SH-SY5Y (cell line): Measurements from ENCODE around the gene ACBD3.

Source experiments
- GATA2 ChIP-seq: IDR thresholded peaks from 2 replicates; pipeline ENCODE4 v1.6.1; 2011; ENCODE audit warnings: mild to moderate bottlenecking, low read depth, low read length
- GATA3 ChIP-seq: IDR thresholded peaks from 2 replicates; pipeline ENCODE4 v1.6.1; 2011; ENCODE audit warnings: low read depth, mild to moderate bottlenecking, low read length, moderate library complexity

The ACBD3 gene

GRCh38 chr1:226133504-226134123, 52.9 kb downstream of the ACBD3 start:
- TF ChIP-seq GATA2, result no peak
- TF ChIP-seq GATA3, result no peak

GRCh38 chr1:226132728-226133503, 53.6 kb downstream of the ACBD3 start:
- TF ChIP-seq GATA2 (no peak), GATA3 (no peak)

GRCh38 chr1:226131639-226132038, 54.9 kb downstream of the ACBD3 start:
- TF ChIP-seq GATA3 (no peak), GATA2 (no peak)

- TF ChIP-seq GATA2 (no peak), GATA3 (no peak)
Measured at GRCh38 chr1:226129230-226129629, 57.3 kb downstream of the ACBD3 start.

GRCh38 chr1:226128487-226129075, 58.0 kb downstream of the ACBD3 start:
- TF ChIP-seq GATA2 (no peak), GATA3 (no peak)

GRCh38 chr1:226126824-226127569, 59.5 kb downstream of the ACBD3 start:
- no peak for TF ChIP-seq GATA2
- no peak for TF ChIP-seq GATA3

GRCh38 chr1:226125831-226126230, 60.7 kb downstream of the ACBD3 start:
- TF ChIP-seq GATA3 (no peak), GATA2 (no peak)

- no peak for TF ChIP-seq GATA2
- TF ChIP-seq GATA3, result no peak
Measured at GRCh38 chr1:226125097-226125630, 61.4 kb downstream of the ACBD3 start.

GRCh38 chr1:226123591-226124471, 62.7 kb downstream of the ACBD3 start:
- TF ChIP-seq GATA3 (no peak), GATA2 (no peak)

GRCh38 chr1:226123212-226123560, 63.4 kb downstream of the ACBD3 start:
- TF ChIP-seq GATA2 (no peak), GATA3 (no peak)

GRCh38 chr1:226121587-226122400, 64.7 kb downstream of the ACBD3 start:
- TF ChIP-seq GATA2 (no peak), GATA3 (no peak)

GRCh38 chr1:226121049-226121586, 65.4 kb downstream of the ACBD3 start:
- no peak for TF ChIP-seq GATA3
- no peak for TF ChIP-seq GATA2
